ENCODE data around the gene BTRC.
"Not testable (repeated sequence)": the region's sequence is repeated elsewhere in the genome, so short reads cannot be mapped to it uniquely, and the experiment has no call there.

The BTRC gene

DNA sequence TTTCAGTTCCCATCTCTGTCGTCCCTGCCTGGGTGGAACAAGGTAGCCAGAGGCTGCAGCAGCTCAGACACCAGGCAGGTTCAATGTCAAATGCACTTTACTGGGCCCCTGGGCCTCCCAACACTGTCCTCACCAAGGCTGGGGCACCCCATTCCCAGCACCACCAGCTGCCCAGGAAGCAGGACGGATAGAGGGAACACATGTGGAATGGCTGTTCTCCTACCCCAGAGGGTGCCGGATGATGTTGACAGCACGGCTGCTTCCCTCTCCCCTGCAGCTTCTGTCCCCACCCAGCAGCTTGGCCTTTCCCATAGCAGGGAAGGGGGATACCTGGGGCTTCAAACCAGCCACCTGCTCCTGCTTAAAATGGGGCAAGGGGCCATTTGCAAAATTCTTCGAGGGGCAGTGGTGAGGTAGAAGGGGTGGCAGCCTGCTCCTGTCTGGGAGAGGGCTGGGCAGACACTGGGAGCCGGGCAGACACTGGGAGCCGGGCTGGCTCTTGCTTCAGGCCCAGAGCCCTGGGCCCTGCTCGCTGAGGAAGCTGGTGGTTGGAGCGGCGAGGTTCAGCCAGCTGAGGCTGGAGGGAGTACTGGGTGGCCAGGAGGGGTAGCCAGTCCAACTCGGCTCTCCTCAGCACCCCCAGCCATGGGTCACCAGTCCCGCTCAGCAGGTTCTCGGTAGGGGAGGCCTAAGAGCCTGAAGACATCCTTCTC lies 225.0 kb downstream of the BTRC start:
- H3K4me1 Mint-ChIP-seq, result no peaks in the 10 kb centered on the region
- H3K27me3 Mint-ChIP-seq, result no peaks in the 10 kb centered on the region
- H3K27ac Mint-ChIP-seq, result no peak overlapping the region

DNA sequence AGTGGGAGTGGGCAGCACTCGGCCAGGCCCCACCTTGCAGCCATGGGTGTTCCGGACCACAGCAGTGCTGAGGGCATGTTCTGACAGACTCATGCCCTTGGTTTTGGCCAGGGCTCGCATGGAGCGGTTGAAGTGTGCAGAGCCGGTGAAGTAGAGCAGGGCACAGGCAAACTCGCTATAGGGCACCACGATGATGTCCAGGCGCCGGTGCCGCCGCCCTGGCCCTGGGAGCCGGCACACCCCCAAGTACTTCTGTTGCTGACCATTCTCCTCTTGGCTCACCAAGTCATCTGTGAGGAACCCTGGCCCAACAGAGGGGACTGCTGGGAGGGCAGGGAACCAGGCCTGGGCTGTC lies 225.5 kb downstream of the BTRC start:
- ATAC-seq (no peak), DNase-seq (no peak)
- Mint-ChIP-seq H3K4me3 (no peak overlapping the region), H3K9me3 (no peaks in the 10 kb centered on the region), H3K27ac (no peak overlapping the region), H3K27me3 (no peaks in the 10 kb centered on the region), H3K36me3 (ENCODE audit: low read depth) (peaks cover 12% of the 10 kb centered on the region), H3K4me1 (no peaks in the 10 kb centered on the region)

More for the DNA sequence above, 225.0 kb downstream of the BTRC start:
- DNase-seq (no peak), ATAC-seq (no peak)
- Mint-ChIP-seq H3K4me3 (no peak overlapping the region), H3K36me3 (ENCODE audit: low read depth) (peaks cover 9% of the 10 kb centered on the region), H3K9me3 (no peaks in the 10 kb centered on the region)

DNA sequence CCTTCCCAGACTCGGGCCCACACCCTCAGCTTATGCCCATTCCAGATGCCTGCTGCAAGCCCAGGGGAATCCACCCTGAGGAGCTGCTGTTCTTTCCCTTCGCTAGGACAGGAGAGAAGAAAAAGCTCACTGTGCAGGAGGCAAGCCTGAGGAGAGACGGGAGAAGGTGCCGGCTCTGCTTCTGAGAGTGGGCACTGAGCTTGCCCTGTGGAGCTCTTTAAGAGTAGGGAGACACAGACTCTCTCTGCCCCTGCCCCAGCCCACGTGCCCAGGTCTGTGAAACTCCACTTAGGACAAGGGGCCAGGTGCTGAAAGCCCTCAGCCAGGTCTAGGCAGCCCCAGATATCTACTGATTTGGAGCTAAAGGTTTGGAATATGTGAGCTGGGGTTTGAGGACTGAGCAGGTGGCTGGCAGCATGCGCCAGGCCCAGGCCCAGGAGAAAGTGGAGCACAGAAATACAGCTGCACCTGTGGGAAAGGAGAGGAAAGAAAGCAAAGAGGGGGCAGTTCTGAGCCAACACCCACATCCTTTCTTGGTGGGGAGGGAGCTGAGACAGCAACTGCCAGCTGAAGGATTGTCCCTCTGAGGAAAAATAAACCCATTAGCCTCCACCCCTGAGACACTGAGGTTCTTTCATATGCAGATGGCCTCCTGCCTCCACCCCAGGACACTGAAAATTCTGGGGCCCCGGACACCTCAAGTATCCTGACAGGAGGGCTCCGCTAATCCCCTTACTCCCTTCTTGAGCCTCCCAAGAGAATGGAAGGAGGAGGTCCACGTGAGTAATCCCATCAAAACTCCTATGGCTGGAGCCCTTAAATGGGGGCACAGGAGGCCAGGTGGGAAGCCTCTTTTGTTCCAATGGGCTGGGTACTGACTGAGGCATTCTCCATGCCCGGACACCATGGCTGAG lies 226.8 kb downstream of the BTRC start:
- Mint-ChIP-seq H3K4me1 (no peaks in the 10 kb centered on the region), H3K36me3 (ENCODE audit: low read depth) (peaks cover 12% of the 10 kb centered on the region), H3K27ac (no peak overlapping the region), H3K9me3 (no peaks in the 10 kb centered on the region), H3K27me3 (no peaks in the 10 kb centered on the region), H3K4me3 (no peak overlapping the region)
- ATAC-seq (no peak), DNase-seq (no peak)

DNA sequence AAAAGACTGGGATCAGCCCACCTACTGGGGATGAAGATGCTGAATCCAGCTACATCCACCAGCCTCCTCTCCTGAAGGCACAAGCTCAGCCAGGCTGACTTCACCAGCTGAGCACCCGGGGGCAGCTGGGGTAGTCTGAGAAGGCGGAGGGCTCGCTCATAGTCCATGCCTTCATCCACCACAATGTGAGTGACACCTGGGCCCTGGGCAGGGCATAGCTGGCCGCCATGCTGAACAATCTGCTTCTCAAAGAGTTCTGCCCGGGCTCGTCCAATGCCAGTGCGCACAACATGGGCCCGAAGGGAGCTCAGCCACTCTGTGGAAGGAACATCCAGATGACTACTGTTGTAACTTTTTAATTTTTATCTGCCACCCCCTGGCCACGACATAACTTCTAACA lies 231.9 kb downstream of the BTRC start:
- DNase-seq (no peak), ATAC-seq (no peak)
- Mint-ChIP-seq H3K36me3 (ENCODE audit: low read depth) (peaks cover 6% of the 10 kb centered on the region), H3K27ac (no peak overlapping the region), H3K27me3 (no peaks in the 10 kb centered on the region), H3K4me3 (peak overlapping the region; percentile 91), H3K9me3 (no peaks in the 10 kb centered on the region), H3K4me1 (peaks cover 19% of the 10 kb centered on the region)

DNA sequence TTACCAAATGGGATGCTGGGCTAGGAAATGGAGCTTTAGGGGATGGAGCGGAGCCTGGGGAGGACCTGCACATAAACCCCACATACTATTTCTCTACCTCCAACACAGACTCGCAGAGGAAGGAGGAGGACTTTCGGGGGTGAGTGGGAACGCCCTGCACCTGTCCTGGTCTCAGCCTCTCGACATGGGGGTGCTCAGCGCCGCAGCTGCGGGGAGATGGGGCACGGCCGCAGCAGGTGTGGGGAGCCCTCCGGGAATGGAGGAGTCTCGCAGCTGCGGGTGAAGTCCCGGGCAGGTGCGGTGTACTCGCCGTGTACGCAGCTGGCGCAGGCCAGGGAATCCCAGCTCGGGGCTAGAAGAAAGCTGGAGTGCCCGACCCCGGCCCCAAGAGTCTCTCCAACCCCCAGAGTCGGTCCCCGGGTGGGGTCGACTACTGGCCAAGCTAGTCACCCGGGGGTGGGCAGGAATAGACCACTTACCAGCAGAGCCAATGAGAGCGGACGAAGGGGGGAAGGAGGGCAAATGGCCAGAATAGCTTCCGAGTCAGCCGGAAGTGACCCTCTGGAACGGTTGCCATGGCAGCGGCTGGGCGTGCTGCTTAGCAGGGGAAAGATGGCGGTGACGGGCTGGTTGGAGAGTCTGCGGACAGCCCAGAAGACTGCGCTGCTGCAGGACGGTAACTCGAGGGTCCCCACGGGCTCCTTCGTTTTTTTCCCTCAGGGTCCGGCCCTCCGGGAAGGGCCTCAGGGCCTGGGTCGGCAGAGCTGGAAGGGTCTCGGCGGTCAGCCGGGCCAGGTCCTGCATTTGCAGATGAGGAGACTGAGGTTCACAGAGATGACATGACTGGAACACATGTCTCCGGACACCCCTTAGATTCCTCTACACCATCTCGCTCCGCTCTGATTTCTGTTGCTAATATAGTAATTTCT lies 234.0 kb downstream of the BTRC start, which contains the start of the genes DPCD and POLL:
TSS of gene DPCD (plus strand) at position 597 of the 929 bp plus-strand sequence. CDS start at position 613, 16 bp downstream.
TSS of gene POLL (minus strand) at position 533 of the 929 bp plus-strand sequence. CDS start 897 bp downstream, outside the sequence.
- peaks cover 19% of the 10 kb centered on the region for H3K4me1 Mint-ChIP-seq
- peaks cover 6% of the 10 kb centered on the region for H3K36me3 Mint-ChIP-seq (ENCODE audit: low read depth)
- peak; percentile 96 for DNase-seq
- H3K27me3 Mint-ChIP-seq, result no peaks in the 10 kb centered on the region
- no peaks in the 10 kb centered on the region for H3K9me3 Mint-ChIP-seq
- ATAC-seq, result peak; percentile 98
- peak within 1 kb of the TSS; percentile 65 for H3K27ac Mint-ChIP-seq
- H3K4me3 Mint-ChIP-seq, result peak within 1 kb of the TSS; percentile 91

DNA sequence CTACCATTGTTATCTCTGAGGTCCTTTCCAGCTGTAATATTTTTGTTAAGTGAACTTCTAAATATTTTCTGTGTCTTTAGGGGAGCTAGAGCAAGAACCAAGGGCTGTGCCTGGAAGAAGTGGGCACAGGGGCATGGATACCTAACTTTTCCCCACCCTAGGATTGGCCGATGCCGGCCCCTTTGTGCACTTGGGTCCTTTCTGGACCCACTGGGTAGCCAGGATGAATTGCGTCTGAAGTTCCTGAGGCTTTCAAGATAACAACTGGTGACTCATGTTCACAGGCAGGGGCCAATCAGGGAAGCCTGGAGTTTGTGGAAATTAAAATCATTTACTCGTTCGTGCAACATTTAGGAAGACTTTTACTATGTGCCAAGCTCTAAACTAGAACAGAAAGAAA lies 234.9 kb downstream of the BTRC start:
- ATAC-seq, result no peak
- H3K36me3 Mint-ChIP-seq (ENCODE audit: low read depth), result peaks cover 3% of the 10 kb centered on the region
- peaks cover 19% of the 10 kb centered on the region for H3K4me1 Mint-ChIP-seq
- H3K27ac Mint-ChIP-seq, result no peak overlapping the region
- no peaks in the 10 kb centered on the region for H3K9me3 Mint-ChIP-seq
- H3K4me3 Mint-ChIP-seq, result peak overlapping the region; percentile 91
- no peak for DNase-seq
- no peaks in the 10 kb centered on the region for H3K27me3 Mint-ChIP-seq

DNA sequence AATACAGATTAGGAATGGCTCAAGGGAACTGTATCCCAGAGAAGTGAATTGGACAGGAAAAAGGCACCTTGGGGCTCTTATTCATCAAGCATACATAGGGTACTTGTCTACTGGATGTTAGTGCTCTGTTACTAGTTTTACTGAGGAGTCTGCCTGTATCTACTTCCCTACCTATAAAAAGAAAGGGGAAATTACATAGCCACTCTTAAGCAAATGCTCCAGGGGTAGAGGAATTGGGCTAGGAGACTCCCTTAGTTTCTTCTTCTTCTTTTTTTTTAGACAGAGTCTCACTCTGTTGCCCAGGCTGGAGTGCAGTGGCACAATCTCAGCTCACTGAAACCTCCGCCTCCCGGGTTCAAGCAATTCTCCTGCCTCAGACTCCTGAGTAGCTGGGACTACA lies 239.4 kb downstream of the BTRC start:
- ATAC-seq; H3K9me3 Mint-ChIP-seq; H3K4me3 Mint-ChIP-seq; H3K27ac Mint-ChIP-seq; DNase-seq; H3K27me3 Mint-ChIP-seq; H3K4me1 Mint-ChIP-seq; H3K36me3 Mint-ChIP-seq (ENCODE audit: low read depth): not testable (repeated sequence)

- Mint-ChIP-seq H3K4me3 (no peak overlapping the region), H3K4me1 (no peaks in the 10 kb centered on the region), H3K9me3 (no peaks in the 10 kb centered on the region), H3K27ac (no peak overlapping the region), H3K36me3 (ENCODE audit: low read depth) (no peaks in the 10 kb centered on the region), H3K27me3 (no peaks in the 10 kb centered on the region)
- DNase-seq (no peak), ATAC-seq (no peak)
These were observed 241.8 kb downstream of the BTRC start for GRCh38 chr10:101595591-101596433.

DNA sequence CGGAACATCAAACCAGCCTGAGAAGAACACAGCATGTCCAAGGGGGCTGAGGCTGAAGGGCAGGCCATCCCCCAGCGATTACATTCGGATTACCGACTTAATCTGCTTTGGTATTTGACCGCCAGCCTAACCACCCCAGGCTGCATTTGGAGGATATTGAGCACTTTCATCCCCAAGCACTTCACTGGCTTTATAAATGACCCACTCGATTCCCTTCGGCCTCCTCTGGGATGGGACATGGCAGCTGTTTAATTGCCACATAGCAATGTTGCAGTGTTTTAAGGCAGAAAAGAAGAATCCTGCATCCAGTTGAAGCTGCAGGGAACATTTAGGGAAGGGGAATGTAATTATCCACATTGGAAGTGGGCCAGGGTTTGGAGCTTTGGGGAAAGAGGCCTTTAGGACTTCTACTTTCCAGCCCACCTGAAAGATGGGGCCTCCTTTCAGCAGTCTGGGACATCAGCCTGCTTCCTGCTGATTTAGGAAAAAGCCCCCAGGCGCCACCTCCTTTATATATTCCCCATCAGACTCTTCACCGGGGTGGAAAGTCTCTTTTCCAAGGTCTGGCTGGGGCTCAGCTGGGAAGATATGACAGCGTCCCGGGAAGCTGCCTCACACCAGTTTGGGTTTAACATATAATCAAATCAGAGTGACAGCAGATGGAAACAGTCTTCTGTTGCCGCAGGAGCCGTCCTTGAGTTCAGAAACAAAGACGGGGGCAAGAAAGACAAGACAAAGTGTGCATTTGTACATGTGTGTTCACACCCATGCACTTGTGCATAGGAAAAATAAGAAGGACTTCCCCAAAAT lies 243.3 kb downstream of the BTRC start:
- ATAC-seq, result no peak
- H3K27ac Mint-ChIP-seq, result no peak overlapping the region
- no peaks in the 10 kb centered on the region for H3K9me3 Mint-ChIP-seq
- no peaks in the 10 kb centered on the region for H3K27me3 Mint-ChIP-seq
- DNase-seq, result no peak
- H3K36me3 Mint-ChIP-seq (ENCODE audit: low read depth), result no peaks in the 10 kb centered on the region
- no peaks in the 10 kb centered on the region for H3K4me1 Mint-ChIP-seq
- H3K4me3 Mint-ChIP-seq, result no peak overlapping the region

GRCh38 chr10:101601541-101601940 lies 247.6 kb downstream of the BTRC start:
- H3K27me3 Mint-ChIP-seq, result no peaks in the 10 kb centered on the region
- no peak for DNase-seq
- no peak overlapping the region for H3K27ac Mint-ChIP-seq
- no peak for ATAC-seq
- peaks cover 3% of the 10 kb centered on the region for H3K36me3 Mint-ChIP-seq (ENCODE audit: low read depth)
- H3K9me3 Mint-ChIP-seq, result no peaks in the 10 kb centered on the region
- no peak overlapping the region for H3K4me3 Mint-ChIP-seq
- H3K4me1 Mint-ChIP-seq, result no peaks in the 10 kb centered on the region

DNA sequence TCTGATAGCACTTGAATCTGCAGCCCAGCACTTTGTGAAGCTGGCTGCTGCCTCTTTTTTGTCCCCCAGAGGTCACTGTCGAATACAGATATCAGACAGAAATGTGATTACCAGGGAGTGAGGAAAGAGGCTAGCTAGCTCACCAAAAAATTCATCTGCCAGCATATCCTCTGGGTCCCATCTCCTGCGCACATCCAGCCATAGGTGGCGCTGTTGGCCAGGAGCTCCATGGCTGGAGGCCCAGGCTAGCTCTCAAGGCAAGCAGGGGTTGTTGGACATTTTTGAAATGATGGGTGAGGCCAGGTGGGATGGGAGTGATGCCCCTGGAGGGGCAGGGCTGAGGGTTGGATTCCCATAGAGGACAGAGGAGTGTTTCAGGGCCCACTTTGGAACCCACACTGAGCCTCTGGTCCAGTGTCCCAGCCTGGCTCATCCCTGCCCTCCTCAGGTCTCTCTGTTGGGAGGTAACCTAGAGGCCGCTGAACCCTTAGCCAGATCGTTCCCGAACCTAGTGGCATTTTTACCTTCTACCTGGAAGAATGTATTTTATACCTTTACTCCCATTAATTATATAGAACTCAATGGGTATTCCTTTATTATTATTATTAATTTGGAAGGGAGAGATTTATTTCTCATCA lies 248.9 kb downstream of the BTRC start:
- H3K27me3 Mint-ChIP-seq, result no peaks in the 10 kb centered on the region
- H3K27ac Mint-ChIP-seq, result peak overlapping the region; percentile 74
- H3K9me3 Mint-ChIP-seq, result no peaks in the 10 kb centered on the region
- H3K4me1 Mint-ChIP-seq, result no peaks in the 10 kb centered on the region
- DNase-seq (peak; percentile 81), ATAC-seq (peak; percentile 90)
- H3K36me3 Mint-ChIP-seq (ENCODE audit: low read depth), result peaks cover 3% of the 10 kb centered on the region
- no peak overlapping the region for H3K4me3 Mint-ChIP-seq
